Measurements from ENCODE around the gene ARMH1.

Gene ARMH1

GRCh38 chr1:44647896-44648295 lies 26.6 kb upstream of the ARMH1 start:
- TF ChIP-seq, protein P1, sequence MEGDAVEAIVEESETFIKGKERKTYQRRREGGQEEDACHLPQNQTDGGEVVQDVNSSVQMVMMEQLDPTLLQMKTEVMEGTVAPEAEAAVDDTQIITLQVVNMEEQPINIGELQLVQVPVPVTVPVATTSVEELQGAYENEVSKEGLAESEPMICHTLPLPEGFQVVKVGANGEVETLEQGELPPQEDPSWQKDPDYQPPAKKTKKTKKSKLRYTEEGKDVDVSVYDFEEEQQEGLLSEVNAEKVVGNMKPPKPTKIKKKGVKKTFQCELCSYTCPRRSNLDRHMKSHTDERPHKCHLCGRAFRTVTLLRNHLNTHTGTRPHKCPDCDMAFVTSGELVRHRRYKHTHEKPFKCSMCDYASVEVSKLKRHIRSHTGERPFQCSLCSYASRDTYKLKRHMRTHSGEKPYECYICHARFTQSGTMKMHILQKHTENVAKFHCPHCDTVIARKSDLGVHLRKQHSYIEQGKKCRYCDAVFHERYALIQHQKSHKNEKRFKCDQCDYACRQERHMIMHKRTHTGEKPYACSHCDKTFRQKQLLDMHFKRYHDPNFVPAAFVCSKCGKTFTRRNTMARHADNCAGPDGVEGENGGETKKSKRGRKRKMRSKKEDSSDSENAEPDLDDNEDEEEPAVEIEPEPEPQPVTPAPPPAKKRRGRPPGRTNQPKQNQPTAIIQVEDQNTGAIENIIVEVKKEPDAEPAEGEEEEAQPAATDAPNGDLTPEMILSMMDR (conservative IDR thresholded peaks at IDR 0.05; ENCODE audit: low read depth, low read length), result no peak
- Histone ChIP-seq H3K4me1 (ENCODE audit: low read depth, poor library complexity, severe bottlenecking) (no peaks in the 10 kb centered on the region), H3K36me3 (ENCODE audit: insufficient read depth) (no peaks in the 10 kb centered on the region), H3K27me3 (ENCODE audit: insufficient read depth, low read depth) (no peaks in the 10 kb centered on the region), H3K27ac (no peak overlapping the region), H3K9ac (no peak overlapping the region), H2AFZ (ENCODE audit: low read depth) (no peak overlapping the region), H4K20me1 (ENCODE audit: insufficient read depth) (no peaks in the 10 kb centered on the region), H3K4me3 (IDR thresholded peaks at IDR 0.05; ENCODE audit: insufficient read depth, low read depth, low read length) (no peak overlapping the region), H3K4me2 (no peak overlapping the region), H3K79me2 (ENCODE audit: insufficient read depth, low read depth) (no peaks in the 10 kb centered on the region)

- H3K27ac ChIP-seq, result no peak overlapping the region
- no peaks in the 10 kb centered on the region for H3K4me1 ChIP-seq (ENCODE audit: low read depth, poor library complexity, severe bottlenecking)
- H3K4me2 ChIP-seq, result no peak overlapping the region
- H2AFZ ChIP-seq (ENCODE audit: low read depth), result no peak overlapping the region
- no peak overlapping the region for H3K4me3 ChIP-seq (IDR thresholded peaks at IDR 0.05; ENCODE audit: insufficient read depth, low read depth, low read length)
- H4K20me1 ChIP-seq (ENCODE audit: insufficient read depth), result no peaks in the 10 kb centered on the region
- no peaks in the 10 kb centered on the region for H3K27me3 ChIP-seq (ENCODE audit: insufficient read depth, low read depth)
- H3K79me2 ChIP-seq (ENCODE audit: insufficient read depth, low read depth), result no peaks in the 10 kb centered on the region
- TF ChIP-seq, protein P1 (conservative IDR thresholded peaks at IDR 0.05; ENCODE audit: low read depth, low read length), result no peak
- H3K36me3 ChIP-seq (ENCODE audit: insufficient read depth), result no peaks in the 10 kb centered on the region
- no peak overlapping the region for H3K9ac ChIP-seq
Measured at GRCh38 chr1:44648529-44649250, 25.8 kb upstream of the ARMH1 start.

DNA sequence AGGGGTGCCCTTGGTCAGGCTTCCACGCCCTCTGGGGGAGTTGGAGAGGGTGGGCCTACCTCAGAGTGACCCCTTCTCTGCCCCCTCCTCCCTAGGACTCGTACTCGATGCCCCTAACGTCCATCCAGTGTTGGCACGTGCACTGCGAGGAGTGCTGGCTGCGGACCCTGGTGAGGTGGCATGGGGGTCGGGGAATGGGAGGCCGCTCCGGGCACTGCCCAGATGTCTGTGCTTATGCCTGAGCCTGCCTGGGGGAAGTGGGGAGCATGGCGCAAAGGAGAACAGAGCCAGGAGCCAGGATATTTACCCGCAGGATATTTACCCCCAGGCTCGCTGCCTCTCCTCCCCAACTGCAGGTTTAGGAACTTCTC lies 24.7 kb upstream of the ARMH1 start:
- Histone ChIP-seq H2AFZ (ENCODE audit: low read depth) (no peak overlapping the region), H3K9ac (no peak overlapping the region), H3K27me3 (ENCODE audit: insufficient read depth, low read depth) (no peaks in the 10 kb centered on the region), H3K79me2 (ENCODE audit: insufficient read depth, low read depth) (no peaks in the 10 kb centered on the region), H4K20me1 (ENCODE audit: insufficient read depth) (no peaks in the 10 kb centered on the region), H3K4me1 (ENCODE audit: low read depth, poor library complexity, severe bottlenecking) (no peaks in the 10 kb centered on the region), H3K27ac (no peak overlapping the region), H3K4me3 (IDR thresholded peaks at IDR 0.05; ENCODE audit: insufficient read depth, low read depth, low read length) (no peak overlapping the region), H3K36me3 (ENCODE audit: insufficient read depth) (no peaks in the 10 kb centered on the region), H3K4me2 (no peak overlapping the region)
- TF ChIP-seq, protein P1 (conservative IDR thresholded peaks at IDR 0.05; ENCODE audit: low read depth, low read length), result no peak

DNA sequence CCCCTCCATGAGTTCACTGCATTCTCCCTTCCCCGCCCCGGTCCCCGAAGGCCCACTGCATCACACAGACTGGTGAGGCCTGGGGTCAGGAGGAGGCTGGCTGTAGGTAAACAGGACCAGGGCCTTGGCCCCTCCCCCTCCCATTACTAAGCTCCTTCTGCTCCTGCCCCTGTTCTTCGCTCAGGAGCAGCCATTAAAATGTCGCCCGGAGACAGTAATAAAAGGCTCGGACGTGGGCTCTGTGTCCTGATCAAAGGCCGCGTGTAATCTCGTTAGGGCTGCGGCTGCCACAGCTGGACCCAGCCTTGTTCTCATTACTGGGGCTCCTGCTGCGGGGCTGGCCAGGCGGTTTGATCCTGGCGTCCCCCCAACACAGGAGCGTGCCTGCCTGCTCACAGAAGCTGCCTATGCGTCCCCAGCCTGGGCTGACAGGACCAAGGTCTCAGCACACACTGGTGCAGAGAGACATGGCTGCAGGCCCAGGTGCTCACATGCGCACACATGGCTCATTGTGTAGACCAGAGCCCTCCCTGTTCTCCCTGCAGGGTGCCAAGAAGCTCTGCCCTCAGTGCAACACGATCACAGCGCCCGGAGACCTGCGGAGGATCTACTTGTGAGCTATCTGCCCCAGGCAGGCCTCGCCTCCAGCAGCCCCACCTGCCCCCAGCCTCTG lies 24.2 kb upstream of the ARMH1 start:
- Histone ChIP-seq H4K20me1 (ENCODE audit: insufficient read depth) (no peaks in the 10 kb centered on the region), H3K79me2 (ENCODE audit: insufficient read depth, low read depth) (no peaks in the 10 kb centered on the region), H3K4me3 (IDR thresholded peaks at IDR 0.05; ENCODE audit: insufficient read depth, low read depth, low read length) (no peak overlapping the region), H3K27me3 (ENCODE audit: insufficient read depth, low read depth) (no peaks in the 10 kb centered on the region), H3K9ac (no peak overlapping the region), H3K4me1 (ENCODE audit: low read depth, poor library complexity, severe bottlenecking) (no peaks in the 10 kb centered on the region), H3K27ac (no peak overlapping the region), H3K4me2 (no peak overlapping the region), H3K36me3 (ENCODE audit: insufficient read depth) (no peaks in the 10 kb centered on the region), H2AFZ (ENCODE audit: low read depth) (no peak overlapping the region)
- TF ChIP-seq, protein P1 (conservative IDR thresholded peaks at IDR 0.05; ENCODE audit: low read depth, low read length), result no peak
